Bronchial epithelial cell (primary cell): ENCODE data around the gene RAB6B. TPM values are rescaled to one million over a fixed set of nuclear protein-coding genes. Genes with fewer than 3 reads are reported as not detected.

ENCODE experiments used
- DNase-seq: peaks from one replicate; pipeline ENCODE4 v3.0.0-alpha.2; 2010; ENCODE audit warnings: low read depth
- FAIRE-seq: peaks from 2 replicates; lab custom pipeline; 2011; peaks lifted over from hg19 to GRCh38; lab: Jason Lieb, UNC
- H3K27me3 ChIP-seq: 2 replicates; pipeline ENCODE4 v1.5.1; 2011; ENCODE audit warnings: low read length; ENCODE audit not compliant: control insufficient read depth, insufficient read depth
- H3K36me3 ChIP-seq: 2 replicates; pipeline ENCODE4 v1.5.1; 2011; ENCODE audit warnings: low read length; ENCODE audit not compliant: control insufficient read depth, insufficient read depth
- H3K4me3 ChIP-seq: 2 replicates; pipeline ENCODE4 v1.5.1; 2011; ENCODE audit warnings: mild to moderate bottlenecking, low read depth, low read length, control low read depth
- total RNA-seq: library from RNA; depleted of rRNA; stranded (reverse); fragments of >200 nt; gene quantifications from 2 replicates; pipeline ENCODE4 v1.2.1, GENCODE V29; 2014
- TF ChIP-seq, protein P1 (sequence below): IDR thresholded peaks from 2 replicates; pipeline ENCODE4 v1.5.1; 2011; ENCODE audit warnings: mild to moderate bottlenecking, moderate library complexity, low read length, control low read depth, inconsistent platforms; ENCODE audit not compliant: insufficient read depth, severe bottlenecking

Gene RAB6B
- total RNA-seq, 1 donor from 2014 or later, result under 0.01 TPM

DNA sequence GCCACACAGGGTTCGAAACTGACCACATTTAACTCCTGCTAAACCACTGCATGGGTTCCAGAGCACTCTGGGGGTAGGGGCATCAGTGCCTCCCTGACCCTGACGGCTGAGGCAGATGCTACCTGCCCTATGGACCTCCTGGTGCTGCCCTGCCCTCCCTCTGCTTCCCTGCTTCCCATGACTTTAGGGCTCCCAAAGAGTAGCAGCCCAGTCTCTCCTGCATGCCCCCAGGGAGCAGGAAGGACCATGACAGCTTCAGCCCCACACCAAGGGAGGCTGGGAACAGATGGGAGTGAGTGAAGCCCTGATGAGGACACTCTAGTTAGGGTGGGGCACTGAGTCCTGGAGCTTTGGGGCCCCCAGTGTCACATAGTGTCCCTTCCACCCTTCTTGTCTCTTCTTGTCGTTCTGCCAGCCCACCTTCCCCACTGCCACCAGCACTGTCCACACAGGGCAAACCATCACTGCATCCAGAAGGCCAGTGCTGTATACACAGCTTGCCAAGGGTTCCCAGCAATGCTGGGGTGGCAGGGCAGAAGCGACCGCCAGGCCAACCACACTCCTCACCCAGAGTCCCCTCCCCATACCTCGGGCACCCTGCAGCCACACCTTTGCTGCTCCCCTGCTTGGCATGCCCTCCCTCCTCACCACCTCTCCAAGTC, 59.1 kb downstream of the RAB6B start:
- no peak for FAIRE-seq
- TF ChIP-seq, protein P1, sequence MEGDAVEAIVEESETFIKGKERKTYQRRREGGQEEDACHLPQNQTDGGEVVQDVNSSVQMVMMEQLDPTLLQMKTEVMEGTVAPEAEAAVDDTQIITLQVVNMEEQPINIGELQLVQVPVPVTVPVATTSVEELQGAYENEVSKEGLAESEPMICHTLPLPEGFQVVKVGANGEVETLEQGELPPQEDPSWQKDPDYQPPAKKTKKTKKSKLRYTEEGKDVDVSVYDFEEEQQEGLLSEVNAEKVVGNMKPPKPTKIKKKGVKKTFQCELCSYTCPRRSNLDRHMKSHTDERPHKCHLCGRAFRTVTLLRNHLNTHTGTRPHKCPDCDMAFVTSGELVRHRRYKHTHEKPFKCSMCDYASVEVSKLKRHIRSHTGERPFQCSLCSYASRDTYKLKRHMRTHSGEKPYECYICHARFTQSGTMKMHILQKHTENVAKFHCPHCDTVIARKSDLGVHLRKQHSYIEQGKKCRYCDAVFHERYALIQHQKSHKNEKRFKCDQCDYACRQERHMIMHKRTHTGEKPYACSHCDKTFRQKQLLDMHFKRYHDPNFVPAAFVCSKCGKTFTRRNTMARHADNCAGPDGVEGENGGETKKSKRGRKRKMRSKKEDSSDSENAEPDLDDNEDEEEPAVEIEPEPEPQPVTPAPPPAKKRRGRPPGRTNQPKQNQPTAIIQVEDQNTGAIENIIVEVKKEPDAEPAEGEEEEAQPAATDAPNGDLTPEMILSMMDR, result no peak
- Histone ChIP-seq H3K4me3 (no peak overlapping the region), H3K36me3 (no peaks in the 10 kb centered on the region), H3K27me3 (no peaks in the 10 kb centered on the region)
- no peak for DNase-seq

DNA sequence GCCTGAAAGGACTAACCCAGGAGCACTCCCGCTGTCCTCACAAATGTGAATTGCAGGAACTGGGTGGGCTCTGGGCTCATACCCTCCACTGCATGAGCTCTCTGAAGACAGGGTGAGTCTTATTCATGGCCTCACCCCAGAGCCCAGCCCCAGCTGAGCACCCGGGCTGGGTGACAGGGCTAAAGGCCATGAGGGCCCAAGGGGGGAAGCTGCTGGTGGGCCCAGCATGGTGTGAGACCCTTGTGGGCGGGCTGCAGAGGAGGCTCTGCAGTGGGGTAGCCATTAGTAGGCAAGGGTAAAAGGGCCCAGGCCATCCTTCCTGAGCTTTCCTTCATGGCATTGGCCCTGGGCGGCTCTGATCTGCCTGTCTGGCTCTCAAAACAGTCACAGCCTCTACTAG, 59.7 kb downstream of the RAB6B start:
- Histone ChIP-seq H3K36me3 (no peaks in the 10 kb centered on the region), H3K27me3 (no peaks in the 10 kb centered on the region), H3K4me3 (no peak overlapping the region)
- TF ChIP-seq, protein P1, result no peak
- FAIRE-seq (no peak), DNase-seq (no peak)

DNA sequence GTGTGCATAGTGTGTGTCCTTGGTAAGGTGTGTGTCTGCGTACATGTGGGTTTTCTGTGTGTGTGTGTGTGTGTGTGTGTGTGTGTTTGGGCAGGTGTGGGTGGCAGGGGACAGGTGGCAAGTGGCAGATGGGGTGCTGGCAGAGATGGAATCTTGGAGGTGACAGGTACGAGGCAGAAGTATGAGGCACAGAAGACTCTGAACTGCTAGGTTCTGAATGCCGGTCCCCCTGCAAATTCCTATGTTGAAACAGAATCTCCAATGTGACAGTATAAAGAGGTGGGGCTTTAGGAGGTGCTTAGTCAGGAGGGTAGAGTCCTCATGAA, 60.3 kb downstream of the RAB6B start:
- no peaks in the 10 kb centered on the region for H3K36me3 ChIP-seq
- no peaks in the 10 kb centered on the region for H3K27me3 ChIP-seq
- TF ChIP-seq, protein P1, result no peak
- no peak overlapping the region for H3K4me3 ChIP-seq
- DNase-seq (no peak), FAIRE-seq (no peak)

GRCh38 chr3:133834621-133835417, 60.9 kb downstream of the RAB6B start:
- FAIRE-seq (no peak), DNase-seq (no peak)
- Histone ChIP-seq H3K4me3 (no peak overlapping the region), H3K36me3 (no peaks in the 10 kb centered on the region), H3K27me3 (no peaks in the 10 kb centered on the region)
- TF ChIP-seq, protein P1, result no peak

DNA sequence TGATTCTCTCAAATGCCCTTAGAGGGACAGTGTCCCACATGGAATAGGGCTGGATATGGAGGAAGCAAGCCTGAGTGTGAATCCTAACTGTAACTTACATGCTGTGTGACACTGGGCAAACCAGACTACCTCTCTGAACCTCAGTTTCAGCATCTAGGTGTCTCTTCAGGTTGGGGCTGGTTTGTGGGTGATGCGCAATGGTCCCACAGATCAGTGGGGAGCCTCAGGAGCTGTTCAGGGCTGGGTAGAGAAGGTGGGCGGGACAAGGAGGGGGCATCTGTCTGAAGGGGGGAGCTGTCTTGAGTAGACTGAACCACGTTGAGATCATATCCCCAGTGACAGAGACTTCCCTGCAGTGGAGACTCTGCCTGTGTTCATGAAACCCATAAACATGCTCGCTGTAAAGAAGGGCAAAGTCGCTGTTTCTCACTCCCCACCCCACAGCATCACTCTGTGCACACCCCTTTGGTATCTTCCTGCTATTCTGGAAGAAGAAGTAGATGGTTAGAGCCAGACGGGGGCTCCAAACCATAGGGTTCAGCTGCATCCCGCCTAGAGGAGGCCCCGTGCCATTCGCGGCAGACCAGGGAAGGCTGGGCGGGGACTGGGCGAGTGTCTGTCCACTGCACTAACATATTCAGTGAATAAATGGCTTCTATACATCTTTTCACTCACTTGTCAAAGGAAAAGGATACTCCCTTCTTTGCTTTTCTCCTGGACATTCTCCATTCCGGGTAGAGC, 61.6 kb downstream of the RAB6B start:
- no peak for DNase-seq
- Histone ChIP-seq H3K36me3 (no peaks in the 10 kb centered on the region), H3K27me3 (no peaks in the 10 kb centered on the region), H3K4me3 (no peak overlapping the region)
- no peak for FAIRE-seq
- TF ChIP-seq, protein P1, result no peak
